B cell (primary cell): ENCODE measurements around the gene CCL3. TPM values are rescaled to one million over a fixed set of nuclear protein-coding genes. Genes with fewer than 3 reads are reported as not detected.

Experiments used
- ATAC-seq: fragments of 200-7000 bp; cut with Tn5 transposase; one replicate; pipeline ENCODE4 v1.10.0; 2021; ENCODE audit warnings: low read depth, mild to moderate bottlenecking, moderate number of reproducible peaks, moderate library complexity
- CTCF ChIA-PET: fragments of 350-600 bp; sonication (Branson Sonifier 250); formaldehyde crosslinking; loops from one replicate; lab custom pipeline; 2021; ENCODE audit warnings: antibody characterized with exemption, inconsistent platforms; lab: Charles Lee
- POLR2A ChIA-PET: fragments of 350-600 bp; sonication (Branson Sonifier 250); formaldehyde crosslinking; loops from one replicate; lab custom pipeline; 2021; ENCODE audit warnings: antibody characterized with exemption; lab: Charles Lee
- DNase-seq: peaks from one replicate; pipeline ENCODE4 v3.0.0; 2013
- H2AFZ ChIP-seq: 2 replicates; pipeline ENCODE4 v1.6.1; 2012; ENCODE audit warnings: mild to moderate bottlenecking, low read depth, low read length; ENCODE audit not compliant: insufficient read depth, poor library complexity, severe bottlenecking
- H3K27ac ChIP-seq, 2 donors: 1 replicate in 1 of 2; 2 replicates in 1 of 2; pipeline ENCODE4 v1.5.1; 2012 to 2013; ENCODE audit warnings: low read length in 2 of 2, mild to moderate bottlenecking in 2 of 2, moderate library complexity in 1 of 2
- H3K27me3 ChIP-seq, 4 experiments: fragments of 200-600 bp in 1 of 4; sonication (generic) in 1 of 4; replicated peaks in 1 of 4; 1 replicate in 2 of 4; 2 replicates in 2 of 4; pipeline versions ENCODE4 v1.6.1 to v1.7.0; 2013 to 2016; ENCODE audit warnings: low read length in 3 of 4, mild to moderate bottlenecking in 2 of 4, mixed read lengths in 1 of 4, moderate library complexity in 1 of 4; ENCODE audit not compliant: insufficient read depth in 4 of 4, control insufficient read depth in 3 of 4; ENCODE audit errors: control extremely low read depth in 1 of 4
- H3K36me3 ChIP-seq, 2 experiments: replicated peaks in 1 of 2; 1 replicate in 1 of 2; 2 replicates in 1 of 2; pipeline versions ENCODE4 v1.6.1 to v1.7.1; 2013; ENCODE audit warnings: low read length in 1 of 2; ENCODE audit not compliant: insufficient read depth in 2 of 2, control insufficient read depth in 1 of 2; ENCODE audit errors: control extremely low read depth in 1 of 2, extremely low read depth in 1 of 2
- H3K4me1 ChIP-seq, 2 donors: fragments of 200-600 bp in 1 of 2; sonication (generic) in 1 of 2; 1 replicate in 1 of 2; 2 replicates in 1 of 2; pipeline versions ENCODE4 v1.5.1 to v1.6.1; 2013 to 2017; ENCODE audit warnings: low read length in 2 of 2; ENCODE audit not compliant: control insufficient read depth in 2 of 2, insufficient read depth in 2 of 2
- H3K4me2 ChIP-seq: replicated peaks from 2 replicates; pipeline ENCODE3; 2012; ENCODE audit warnings: mild to moderate bottlenecking, low read depth, low read length; ENCODE audit not compliant: poor library complexity, severe bottlenecking
- H3K4me3 ChIP-seq, 5 experiments: fragments of 200-600 bp in 1 of 5; sonication (generic) in 1 of 5; 1 replicate in 3 of 5; 2 replicates in 2 of 5; pipeline versions ENCODE4 v1.5.1 to v1.7.0; 2011 to 2016; ENCODE audit warnings: low read length in 4 of 5, mild to moderate bottlenecking in 4 of 5, low read depth in 2 of 5, control low read depth in 1 of 5, moderate library complexity in 1 of 5; ENCODE audit not compliant: insufficient read depth in 1 of 5; ENCODE audit errors: control extremely low read depth in 1 of 5, extremely low read depth in 1 of 5
- H3K79me2 ChIP-seq: fragments of 200-600 bp; sonication (generic); one replicate; pipeline ENCODE4 v1.6.0; 2016; ENCODE audit warnings: low read length; ENCODE audit not compliant: control insufficient read depth, insufficient read depth
- H3K9ac ChIP-seq: fragments of 200-600 bp; sonication (generic); 2 replicates; pipeline ENCODE4 v1.6.1; 2017; ENCODE audit warnings: mild to moderate bottlenecking, low read length, moderate library complexity
- H3K9me3 ChIP-seq, 3 donors: one replicate each; pipeline versions ENCODE4 v1.6.1 to v1.7.1; 2013; ENCODE audit warnings: low read length in 2 of 3; ENCODE audit not compliant: control insufficient read depth in 2 of 3, insufficient read depth in 1 of 3; ENCODE audit errors: control extremely low read depth in 1 of 3
- H4K20me1 ChIP-seq: 2 replicates; pipeline ENCODE4 v1.6.0; 2012; ENCODE audit warnings: mild to moderate bottlenecking, low read length; ENCODE audit not compliant: insufficient read depth, control insufficient read depth, poor library complexity, severe bottlenecking
- H3K27ac Mint-ChIP-seq: one replicate; pipeline ENCODE4 v1.8.0; 2021; ENCODE audit warnings: mixed read lengths
- H3K27me3 Mint-ChIP-seq: one replicate; pipeline ENCODE4 v1.8.0; 2021; ENCODE audit warnings: mixed read lengths
- H3K4me1 Mint-ChIP-seq: one replicate; pipeline ENCODE4 v1.8.0; 2021; ENCODE audit warnings: mixed read lengths
- H3K4me3 Mint-ChIP-seq: one replicate; pipeline ENCODE4 v1.8.0; 2021; ENCODE audit warnings: mixed read lengths
- H3K9me3 Mint-ChIP-seq: one replicate; pipeline ENCODE4 v1.8.0; 2022; ENCODE audit warnings: mixed read lengths; ENCODE audit not compliant: insufficient read depth
- CTCF ChIP-seq: fragments of 200-600 bp; IDR thresholded peaks from one replicate; pipeline ENCODE4 v1.8.0; 2022; ENCODE audit warnings: antibody characterized with exemption, mild to moderate bottlenecking
- EZH2 ChIP-seq: IDR thresholded peaks from 2 replicates; pipeline ENCODE4 v1.6.1; 2012; ENCODE audit warnings: borderline replicate concordance, low read depth, mild to moderate bottlenecking, moderate library complexity, low read length; ENCODE audit not compliant: insufficient read depth, poor library complexity, severe bottlenecking
- WGBS: methylation state at CpG from one replicate; pipeline ENCODE4 v1.1.5; 2013; ENCODE audit warnings: missing lambda C conversion rate; ENCODE audit not compliant: insufficient coverage; 5-methylcytosine and 5-hydroxymethylcytosine counted together
- intact Hi-C: fragments of 100-400 bp; cut with micrococcal nuclease; formaldehyde crosslinking; loops from one replicate; pipeline ENCODE4 v1.10.0; 2022
- polyA plus RNA-seq: library from polyadenylated mRNA; depleted of rRNA; stranded (reverse); fragments of >200 nt; gene quantifications from 2 replicates; pipeline ENCODE4 v1.2.3, GENCODE V29; 2012
- total RNA-seq, 2 donors: library from RNA; stranded (reverse); fragments of 120-200 nt in 1 of 2; gene quantifications; 1 replicate in 1 of 2; 2 replicates in 1 of 2; pipeline versions ENCODE4 v1.2.3 to v1.2.4, GENCODE V29; 2013 to 2022

Gene CCL3
- total and polyA plus RNA-seq, 2 donors (not counting 1 experiment from before 2014, with no cell fraction given): 5.7 to 31.3 TPM

GRCh38 chr17:36066365-36066985 is 23.5 kb downstream of the CCL3 start:
- Histone ChIP-seq H3K4me2 (no peak overlapping the region), H3K4me3 (no peak overlapping the region), H2AFZ (no peak overlapping the region), H3K9ac (no peak overlapping the region), H3K4me1 (peaks cover 0 to 3% of the 10 kb centered on the region in 2 donors), H3K27me3 (peaks cover 0 to 4% (median 0%) of the 10 kb centered on the region in 4 experiments), H3K27ac (no peak overlapping the region), H3K79me2 (no peaks in the 10 kb centered on the region), H3K36me3 (no peaks in the 10 kb centered on the region), H3K9me3 (peaks cover 0 to 4% (median 3%) of the 10 kb centered on the region in 3 donors), H4K20me1 (no peaks in the 10 kb centered on the region)
- Mint-ChIP-seq H3K27me3 (peaks cover under 1% of the 10 kb centered on the region), H3K27ac (no peak overlapping the region), H3K4me1 (peaks cover 9% of the 10 kb centered on the region), H3K4me3 (no peak overlapping the region), H3K9me3 (no peaks in the 10 kb centered on the region)
- intact Hi-C loops: no loop called here
- ATAC-seq (no peak), DNase-seq (no peak)
- ChIA-PET CTCF (interaction anchor here (1.4 kb wide), 1 partner anchor 10 kb away, joined by 3 read pairs; no protein-coding TSS in a partner anchor), POLR2A (interaction anchor here (0.6 kb wide), 1 partner anchor 652 kb away, joined by 3 read pairs; no protein-coding TSS in a partner anchor)
- TF ChIP-seq EZH2 (no peak), CTCF (no peak)
- 95% methylated on average over 3 of the region's 6 CpGs for WGBS

GRCh38 chr17:36063786-36064541 is 26.0 kb downstream of the CCL3 start, which contains the start of gene CCL18:
CCL18 (plus strand) TSS chr17:36064272; CDS start chr17:36064343, 71 bp downstream.
- ChIA-PET CTCF (interaction anchor here (1.0 to 1.3 kb wide), 2 partner anchors 9 to 88 kb away, joined by 3 read pairs; no protein-coding TSS in a partner anchor), POLR2A (no interaction called here)
- Histone ChIP-seq H3K27ac (no peak within 1 kb of the TSS), H3K9me3 (peaks cover 0 to 4% (median 0%) of the 10 kb centered on the region in 3 donors), H3K4me2 (no peak within 1 kb of the TSS), H3K4me1 (peaks cover 0 to 3% of the 10 kb centered on the region in 2 donors), H3K4me3 (no peak within 1 kb of the TSS), H2AFZ (no peak within 1 kb of the TSS), H4K20me1 (no peaks in the 10 kb centered on the region), H3K36me3 (no peaks in the 10 kb centered on the region), H3K79me2 (no peaks in the 10 kb centered on the region), H3K9ac (no peak within 1 kb of the TSS), H3K27me3 (peaks cover 0 to 4% (median 0%) of the 10 kb centered on the region in 4 experiments)
- Mint-ChIP-seq H3K27ac (no peak within 1 kb of the TSS), H3K4me1 (peaks cover 9% of the 10 kb centered on the region), H3K27me3 (peaks cover 5% of the 10 kb centered on the region), H3K9me3 (no peaks in the 10 kb centered on the region), H3K4me3 (no peak within 1 kb of the TSS)
- TF ChIP-seq CTCF: no peak
- DNase-seq (no peak), ATAC-seq (no peak)
- intact Hi-C loops: no loop called here
- WGBS: 90% methylated on average over 4 of the region's 5 CpGs
